HG03342 (cell line): ENCODE results near the gene RXRA.

ENCODE experiments used
- ATAC-seq: cut with Tn5 transposase; IDR thresholded peaks from one replicate; pipeline ENCODE4 v1.9.1; 2021; ENCODE audit warnings: mild to moderate bottlenecking, moderate library complexity; ENCODE audit not compliant: unreplicated experiment

The RXRA gene

DNA sequence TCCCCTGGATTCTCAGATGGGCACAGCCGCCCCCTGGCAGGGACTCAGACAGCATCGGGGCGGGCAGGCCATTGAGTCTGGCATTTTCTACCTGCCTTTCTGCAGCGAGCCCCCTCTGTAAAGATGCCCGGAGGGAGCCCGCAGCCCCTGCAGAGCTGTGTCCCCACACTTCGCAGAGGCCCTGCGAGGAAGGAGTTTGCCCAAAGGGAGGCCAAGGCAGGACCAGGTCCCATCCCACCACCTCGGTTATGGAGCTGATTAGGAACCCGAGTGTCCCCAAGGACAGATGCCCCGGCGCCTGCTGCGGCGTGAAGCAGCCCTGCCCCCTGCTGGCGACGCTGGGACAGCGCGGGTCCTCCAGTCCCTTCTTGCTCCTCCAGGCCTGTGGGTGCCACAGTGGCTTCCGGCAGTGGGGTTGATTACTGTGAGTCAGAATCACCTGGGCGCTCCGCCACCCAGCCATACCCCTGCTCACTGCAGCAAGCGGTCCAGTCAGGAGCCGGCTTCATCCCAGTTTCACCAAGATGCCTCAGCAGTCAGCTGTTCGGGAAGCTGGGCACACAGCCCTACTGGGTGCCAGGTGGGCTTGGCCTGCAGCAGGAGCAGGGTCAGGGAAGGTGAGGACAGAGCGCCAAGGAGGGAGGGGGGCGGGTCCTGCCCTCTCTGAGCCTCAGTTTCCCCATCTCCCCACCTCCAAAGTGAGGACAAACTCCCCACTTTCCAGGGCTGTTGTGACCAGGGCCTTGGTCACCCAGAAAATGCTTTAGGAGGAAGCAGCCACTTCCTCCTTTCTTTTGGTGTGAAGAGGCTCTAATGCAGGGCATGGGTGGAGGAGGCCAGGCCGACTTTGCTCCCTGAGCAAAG is 117.2 kb downstream of the RXRA start:
- peak; percentile 74 for ATAC-seq

DNA sequence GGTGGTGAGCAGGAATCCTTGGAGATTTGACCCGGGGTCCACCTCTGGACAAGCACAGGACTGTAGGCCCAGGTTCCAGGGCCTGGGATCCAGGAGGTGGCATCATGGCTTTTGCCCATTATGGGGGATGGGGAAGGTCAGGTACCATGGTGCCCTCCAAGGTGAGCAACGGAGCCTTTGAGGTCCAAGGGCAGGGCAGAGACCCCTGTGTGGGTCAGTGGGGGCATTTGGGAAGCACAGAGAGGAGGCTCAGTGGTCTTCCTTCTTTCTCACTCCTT is 117.7 kb downstream of the RXRA start:
- ATAC-seq: no peak

DNA sequence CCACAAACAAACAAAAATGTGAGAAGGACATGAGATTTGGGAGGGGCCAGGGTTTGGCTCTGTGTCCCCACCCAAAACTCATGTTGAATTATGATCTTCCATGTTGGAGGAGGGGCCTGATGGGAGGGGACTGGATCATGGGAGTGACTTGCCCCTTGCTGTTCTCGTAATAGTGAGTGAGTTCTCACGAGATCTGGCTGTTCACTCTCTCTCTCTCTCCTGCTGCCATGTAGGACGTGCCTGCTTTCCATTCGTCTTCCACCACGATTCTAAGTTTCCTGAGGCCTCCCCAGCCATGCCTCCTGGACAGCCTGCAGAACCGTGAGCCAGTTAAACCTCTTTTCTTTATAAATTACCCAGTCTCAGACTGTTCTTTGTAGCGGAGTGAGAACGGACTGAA is 118.7 kb downstream of the RXRA start:
- no peak for ATAC-seq

DNA sequence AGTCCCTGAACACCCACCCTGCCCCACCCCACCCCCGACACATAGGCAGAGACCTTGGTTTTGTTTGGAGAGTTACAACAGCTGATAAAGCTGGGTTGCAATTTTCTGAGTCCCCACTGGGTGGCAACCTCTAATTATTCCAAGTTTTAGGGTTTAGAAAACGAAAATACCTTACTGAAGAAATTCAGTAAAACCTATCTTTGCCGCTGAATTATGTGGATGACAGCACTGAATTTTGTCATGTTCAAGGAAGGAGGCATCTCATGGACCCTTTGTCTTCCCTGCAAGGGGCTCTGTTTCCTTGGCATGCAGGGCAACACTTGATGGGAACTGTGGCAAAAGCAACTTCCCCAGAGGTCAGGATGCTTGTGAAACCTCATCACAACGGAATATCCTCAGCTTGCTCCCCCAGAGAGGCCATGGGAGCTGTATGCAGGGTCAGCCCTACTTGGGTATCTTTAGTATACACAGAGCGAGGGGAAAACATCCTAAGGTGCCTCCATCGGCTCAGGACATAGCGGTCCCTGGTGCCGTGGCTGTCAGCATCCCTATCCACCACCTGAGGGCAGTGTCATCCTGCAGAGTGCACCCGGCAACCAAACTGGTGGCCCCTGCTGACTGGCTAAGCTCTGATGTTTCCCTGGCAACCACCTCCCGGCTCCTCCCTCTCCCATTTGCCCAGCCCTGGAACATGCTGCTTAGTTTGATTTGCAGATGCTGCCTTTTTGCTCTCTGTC is 123.1 kb downstream of the RXRA start:
- peak; percentile 84 for ATAC-seq

DNA sequence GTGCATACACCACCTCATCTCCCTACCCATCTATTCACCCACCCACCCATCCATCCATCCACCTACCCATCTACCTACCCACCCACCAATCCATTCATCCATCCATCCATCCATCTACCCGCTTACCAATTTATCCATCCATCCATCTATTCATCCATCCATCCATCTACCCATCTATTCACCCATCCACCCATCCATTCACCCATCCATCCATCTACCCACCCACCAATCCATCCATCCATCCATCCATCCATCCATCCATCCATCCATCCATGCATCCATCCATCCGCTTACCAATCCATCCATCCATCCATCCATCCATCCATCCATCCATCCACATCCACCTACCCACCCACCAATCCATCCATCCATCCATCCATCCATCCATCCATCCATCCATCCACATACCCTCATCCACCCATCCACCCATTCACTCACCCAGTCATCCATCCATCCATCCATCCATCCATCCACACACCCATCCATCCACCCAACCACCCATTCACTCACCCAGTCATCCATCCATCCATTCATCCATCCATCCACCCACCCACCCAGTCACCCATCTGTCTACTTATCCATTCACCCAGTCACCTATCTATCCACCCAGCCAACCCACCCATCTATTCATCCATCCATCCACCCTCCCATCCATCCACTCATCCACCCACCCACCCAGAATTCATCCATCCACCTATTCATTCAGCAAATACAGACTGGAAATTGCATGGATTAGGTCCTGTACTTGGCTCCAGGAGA is 125.6 kb downstream of the RXRA start:
- no peak for ATAC-seq

- no peak for ATAC-seq
Observed at GRCh38 chr9:134452728-134453127, 126.5 kb downstream of the RXRA start.

- ATAC-seq: no peak
Observed at GRCh38 chr9:134453776-134454475, 127.7 kb downstream of the RXRA start.

DNA sequence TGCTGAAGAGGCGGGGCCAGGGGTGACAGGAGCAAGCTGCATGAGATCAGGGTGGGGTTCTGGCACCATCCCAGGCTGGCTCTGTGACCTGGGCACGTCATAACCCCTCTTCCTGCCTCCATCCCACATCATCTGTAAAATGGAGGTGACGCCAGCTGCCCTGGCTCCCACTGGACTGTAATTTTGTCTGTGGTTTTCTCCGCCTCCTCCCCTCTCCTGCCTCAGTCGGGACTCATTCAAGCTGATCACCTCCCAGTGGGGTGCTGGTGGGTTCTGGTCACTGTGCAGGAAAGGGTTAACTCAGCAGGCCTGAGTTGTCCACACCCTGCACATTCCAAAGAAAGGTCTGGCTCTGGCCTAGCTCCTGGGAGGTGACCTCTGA is 128.2 kb downstream of the RXRA start:
- no peak for ATAC-seq

GRCh38 chr9:134455021-134455471 is 128.8 kb downstream of the RXRA start:
- ATAC-seq: no peak

GRCh38 chr9:134455537-134455933 is 129.3 kb downstream of the RXRA start:
- ATAC-seq: no peak

- no peak for ATAC-seq
Observed at GRCh38 chr9:134455934-134456755, 129.9 kb downstream of the RXRA start.

DNA sequence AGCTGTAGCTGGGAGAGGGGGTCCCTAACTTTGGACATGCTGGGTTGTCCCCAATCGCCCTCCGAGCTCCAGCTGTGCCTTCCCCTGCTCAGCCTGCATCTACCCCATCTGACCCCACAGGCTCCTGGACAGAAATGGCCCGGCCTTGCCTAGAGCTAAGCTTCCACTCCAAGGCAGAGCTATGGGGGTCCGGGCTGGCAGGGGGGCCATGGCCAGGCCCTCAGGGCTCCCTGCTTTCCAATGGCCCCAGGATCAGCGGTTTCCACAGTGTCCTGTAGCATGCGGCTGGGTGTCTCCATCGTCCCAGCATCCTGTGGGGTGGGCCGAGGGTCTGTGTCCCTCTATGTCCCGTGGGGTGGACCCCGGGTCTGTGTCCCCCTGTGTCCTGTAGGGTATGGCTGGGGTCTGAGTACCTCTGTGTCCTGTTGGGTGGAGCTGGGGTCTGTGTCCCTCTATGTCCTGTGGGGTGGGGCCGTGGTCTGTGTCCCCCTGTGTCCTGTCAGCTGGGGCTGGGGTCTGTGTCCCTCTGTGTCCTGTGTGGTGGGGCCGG is 130.6 kb downstream of the RXRA start:
- no peak for ATAC-seq

DNA sequence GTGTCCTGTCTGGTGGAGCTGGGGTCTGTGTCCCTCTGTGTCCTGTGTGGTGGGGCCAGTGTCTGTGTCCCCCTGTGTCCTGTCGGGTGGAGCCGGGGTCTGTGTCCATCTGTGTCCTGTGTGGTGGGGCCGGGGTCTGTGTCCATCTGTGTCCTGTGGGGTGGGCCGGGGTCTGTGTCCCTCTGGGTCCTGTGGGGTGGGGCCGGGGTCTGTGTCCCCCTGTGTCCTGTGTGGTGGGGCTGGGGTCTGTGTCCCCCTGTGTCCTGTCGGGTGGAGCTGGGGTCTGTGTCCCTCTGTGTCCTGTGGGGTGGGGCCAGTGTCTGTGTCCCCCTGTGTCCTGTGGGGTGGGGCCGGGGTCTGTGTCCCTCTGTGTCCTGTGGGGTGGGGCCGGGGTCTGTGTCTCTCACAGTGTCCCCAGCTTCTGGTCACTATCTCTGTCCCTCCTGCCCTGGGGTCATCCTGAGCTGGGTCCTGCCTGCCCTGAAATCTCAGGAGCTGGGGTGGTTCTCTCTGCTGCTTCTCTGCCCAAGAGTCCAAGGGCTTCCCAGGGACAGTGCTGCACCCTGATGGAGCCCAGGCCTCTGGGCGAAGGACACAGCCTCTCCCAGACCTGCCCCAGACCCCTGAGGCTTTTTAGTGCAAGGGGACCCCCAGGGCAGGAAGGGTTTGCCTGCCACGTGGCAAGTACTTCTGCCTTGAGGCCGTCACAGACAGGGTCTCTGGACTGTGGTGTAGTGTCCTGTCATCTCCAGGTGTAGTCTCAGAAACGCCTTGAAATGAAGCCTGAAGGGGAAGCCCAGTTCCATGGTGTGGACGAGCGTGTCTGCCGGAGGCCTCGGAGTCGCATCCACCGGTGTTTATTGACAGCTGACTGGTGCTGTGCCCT is 131.3 kb downstream of the RXRA start:
- ATAC-seq: no peak

GRCh38 chr9:134458207-134459108 is 132.2 kb downstream of the RXRA start:
- no peak for ATAC-seq

GRCh38 chr9:134459164-134459563 is 132.9 kb downstream of the RXRA start:
- no peak for ATAC-seq

DNA sequence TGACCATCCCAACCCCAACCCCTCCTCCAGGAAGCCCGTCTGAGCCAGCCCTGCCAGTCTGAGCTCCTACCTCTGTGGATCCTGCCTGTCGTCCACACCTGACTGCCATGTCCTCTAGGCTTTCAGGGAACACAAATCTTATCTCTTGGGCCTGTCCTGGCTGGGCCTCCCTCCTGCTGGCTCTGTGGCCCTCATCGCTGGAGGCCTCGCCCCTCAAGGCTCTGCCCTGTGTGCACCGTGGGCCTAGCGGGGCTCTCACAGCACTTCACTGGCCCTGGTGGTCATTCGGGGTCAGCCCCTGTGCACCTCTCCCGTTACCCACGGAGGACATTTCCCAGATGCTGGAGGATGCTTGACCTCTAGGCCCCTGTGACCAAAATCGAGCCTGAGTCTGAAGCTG is 133.3 kb downstream of the RXRA start:
- no peak for ATAC-seq

- no peak for ATAC-seq
Observed at GRCh38 chr9:134460206-134460605, 134.0 kb downstream of the RXRA start.

- no peak for ATAC-seq
Observed at GRCh38 chr9:134460896-134461295, 134.6 kb downstream of the RXRA start.
